ENCODE results near the gene TRIM51G. TPM values are rescaled to one million over a fixed set of nuclear protein-coding genes. Genes with fewer than 3 reads are reported as not detected.

TRIM51G gene, protein sequence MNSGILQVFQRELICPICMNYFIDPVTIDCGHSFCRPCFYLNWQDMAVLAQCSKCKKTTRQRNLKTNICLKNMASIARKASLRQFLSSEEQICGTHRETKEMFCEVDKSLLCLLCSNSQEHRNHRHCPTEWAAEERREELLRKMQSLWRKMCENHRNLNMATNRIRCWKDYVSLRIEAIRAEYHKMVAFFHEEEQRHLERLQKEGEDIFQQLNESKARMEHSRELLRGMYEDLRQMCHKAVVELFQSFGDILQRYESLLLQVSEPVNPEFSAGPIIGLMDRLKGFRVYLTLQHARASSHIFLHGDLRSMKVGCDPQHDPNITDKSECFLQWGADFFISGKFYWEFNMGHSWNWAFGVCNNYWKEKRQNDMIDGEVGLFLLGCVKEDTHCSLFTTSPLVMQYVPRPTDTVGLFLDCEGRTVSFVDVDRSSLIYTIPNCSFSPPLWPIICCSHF
- total RNA-seq, result not detected in 2 replicates

DNA sequence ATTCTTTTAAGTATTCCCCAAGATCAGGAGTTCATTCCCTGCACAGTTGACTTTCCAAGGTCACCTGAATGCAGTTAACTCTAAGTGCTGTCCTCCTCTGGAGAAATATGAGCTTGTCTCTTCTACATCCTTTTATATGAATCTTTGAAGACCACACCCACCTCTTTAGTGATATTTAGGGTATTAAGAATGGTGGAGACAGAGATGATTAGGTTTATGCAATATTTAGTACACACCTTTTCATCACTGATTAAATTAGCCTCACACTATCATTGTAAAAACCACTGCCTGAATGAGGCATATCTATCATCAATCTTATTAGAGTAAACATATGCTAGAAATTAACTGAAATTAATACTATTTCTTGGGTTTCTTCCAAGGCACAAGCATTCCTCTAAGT lies at the start of gene TRIM51G:
Gene TRIM51G (minus strand): TSS at position 101 of the 400 bp plus-strand sequence. CDS start 2,190 bp downstream, outside the sequence.

DNA sequence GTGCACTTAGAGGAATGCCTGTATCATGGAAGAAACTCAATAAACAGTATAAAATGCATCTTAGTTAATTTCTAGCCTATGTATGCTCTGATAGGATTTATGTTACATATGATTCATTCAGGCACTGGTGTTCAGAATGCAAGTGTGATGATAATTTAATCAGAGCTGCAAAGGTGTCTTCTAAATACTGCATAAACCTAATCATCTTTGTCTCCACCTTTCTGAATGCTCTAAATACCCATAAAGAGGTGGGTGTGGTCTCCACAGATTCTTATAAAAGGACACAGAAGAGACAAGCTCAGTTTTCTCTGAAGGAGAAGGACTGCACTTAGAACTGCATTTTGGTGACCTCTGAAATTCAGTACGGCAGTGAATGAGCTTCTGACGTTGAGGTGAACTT lies 44.8 kb upstream of the TRIM51G start, which contains the start of gene TRIM49B:
Gene TRIM49B (plus strand): TSS at position 301 of the 400 bp plus-strand sequence. CDS start 2,777 bp downstream, outside the sequence.

Other genes with a start within 250 kb of the TRIM51G start
- not detected in 2 replicates for gene TRIM49B, start 44.9 kb upstream of the TRIM51G start, total RNA-seq
- gene TRIM64C, start 75.2 kb upstream of the TRIM51G start, total RNA-seq, result not detected in 2 replicates
- gene FOLH1, start 224.7 kb upstream of the TRIM51G start, total RNA-seq, result 3.6 and 4.5 TPM in 2 replicates